Cerebellar cortex (tissue), 1 donor: ENCODE data around the gene ORAI3.
A peak's percentile ranks its signal among the peaks of the same experiment; 100 is the strongest.
"Not testable (repeated sequence)": the region's sequence is repeated elsewhere in the genome, so short reads cannot be mapped to it uniquely, and the experiment has no call there.

Experiments used
- DNase-seq: peaks from one replicate; pipeline ENCODE4 v3.0.0-alpha.2; 2015; ENCODE audit warnings: low spot score

ORAI3 gene

GRCh38 chr16:30924076-30924912 lies 24.6 kb upstream of the ORAI3 start:
- DNase-seq, result no peak

GRCh38 chr16:30924913-30925631 lies 23.8 kb upstream of the ORAI3 start:
- DNase-seq, result no peak

GRCh38 chr16:30925632-30925987 lies 23.3 kb upstream of the ORAI3 start:
- no peak for DNase-seq

- no peak for DNase-seq
Observed at GRCh38 chr16:30925995-30926811, 22.7 kb upstream of the ORAI3 start.

- DNase-seq, result no peak
Observed at GRCh38 chr16:30926937-30927788, 21.7 kb upstream of the ORAI3 start.

GRCh38 chr16:30927789-30928378 lies 21.0 kb upstream of the ORAI3 start:
- DNase-seq, result peak; percentile 96

- DNase-seq, result no peak
Observed at GRCh38 chr16:30928390-30928789, 20.5 kb upstream of the ORAI3 start.

- DNase-seq, result no peak
Observed at GRCh38 chr16:30929167-30929566, 19.7 kb upstream of the ORAI3 start.

GRCh38 chr16:30930160-30930571 lies 18.7 kb upstream of the ORAI3 start:
- DNase-seq, result no peak

- no peak for DNase-seq
Observed at GRCh38 chr16:30931068-30931650, 17.7 kb upstream of the ORAI3 start.

GRCh38 chr16:30934827-30935557 lies 13.9 kb upstream of the ORAI3 start:
- DNase-seq, result peak; percentile 69

GRCh38 chr16:30937692-30938091 lies 11.2 kb upstream of the ORAI3 start:
- DNase-seq, result no peak

- DNase-seq, result not testable (repeated sequence)
Observed at GRCh38 chr16:30939571-30939970, 9.3 kb upstream of the ORAI3 start.

- DNase-seq, result peak; percentile 76
Observed at GRCh38 chr16:30941600-30942425, 7.1 kb upstream of the ORAI3 start.

GRCh38 chr16:30942426-30942806 lies 6.5 kb upstream of the ORAI3 start:
- no peak for DNase-seq

- no peak for DNase-seq
Observed at GRCh38 chr16:30944352-30944751, 4.5 kb upstream of the ORAI3 start.

GRCh38 chr16:30946671-30947540 lies 2.0 kb upstream of the ORAI3 start:
- DNase-seq, result no peak

GRCh38 chr16:30947541-30947858 lies 1.4 kb upstream of the ORAI3 start:
- DNase-seq, result no peak
